Caki2 (cell line): ENCODE results near the gene RFC3. TPM values are rescaled to one million over a fixed set of nuclear protein-coding genes. Genes with fewer than 3 reads are reported as not detected.

Source experiments
- DNase-seq: peaks from one replicate; pipeline ENCODE4 v3.0.0-alpha.2; 2015; ENCODE audit warnings: low read depth
- in situ Hi-C: cut with HindIII; loops from 2 replicates; pipeline ENCODE4 v1.10.0; 2016; ENCODE audit warnings: low sequenced_read_pairs, low pct_unique_long_range_greater_than_20kb, mixed read lengths
- total RNA-seq: library from RNA; depleted of rRNA; stranded (reverse); fragments of >200 nt; shearing (Covaris generic); gene quantifications from 2 replicates; pipeline ENCODE4 v1.2.3, GENCODE V29; 2014; ENCODE audit warnings: low replicate concordance

RFC3 gene
- total RNA-seq, 1 experiment from 2014 or later = 19.0 TPM

DNA sequence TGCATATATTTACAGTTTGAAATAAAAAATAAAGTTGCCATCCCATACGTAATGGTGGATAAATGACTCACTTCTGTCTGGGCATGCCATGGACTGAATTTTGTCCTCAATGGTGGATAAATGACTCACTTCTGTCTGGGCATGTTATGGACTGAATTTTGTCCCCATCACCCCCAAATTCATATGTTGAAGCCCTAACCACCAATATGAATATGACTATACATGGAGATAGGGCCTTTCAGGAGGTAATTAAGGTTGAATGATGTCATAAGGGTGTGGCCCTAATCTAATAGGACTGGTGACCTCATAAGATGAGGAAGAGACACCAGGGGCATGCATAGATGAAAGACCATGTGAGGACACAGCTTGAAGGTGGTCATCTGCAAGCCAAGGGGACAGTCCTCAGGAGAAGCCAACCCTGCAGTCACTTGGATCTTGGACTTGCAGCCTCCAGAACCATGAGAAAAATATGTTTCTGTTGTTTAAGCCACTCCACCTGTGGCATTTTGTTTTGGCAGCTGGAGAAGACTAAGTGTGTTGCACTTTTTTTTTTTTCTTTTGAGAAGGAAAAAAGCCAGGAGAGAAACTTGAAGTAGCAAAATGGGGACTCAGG is 41.8 kb downstream of the RFC3 start:
- no peak for DNase-seq
- in situ Hi-C loops = no loop called here

DNA sequence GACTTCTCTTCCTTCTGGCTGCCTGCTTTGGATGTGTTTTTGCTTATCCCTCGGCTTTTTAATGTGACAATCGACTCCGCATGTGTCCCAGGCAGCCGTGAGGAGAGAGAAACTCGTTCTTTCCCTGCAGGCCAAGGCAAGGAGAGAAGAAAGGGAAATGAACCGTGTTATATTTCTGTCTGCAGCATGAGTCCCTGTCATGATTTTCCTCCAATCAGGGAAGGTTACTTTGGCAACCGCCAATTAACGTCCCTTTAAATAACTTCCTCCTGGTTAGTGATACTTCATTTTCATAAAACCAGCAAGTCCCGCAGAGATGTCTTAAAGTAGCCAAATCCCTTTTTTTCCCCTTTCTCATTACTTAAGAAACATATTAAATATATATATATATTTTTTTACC is 42.6 kb downstream of the RFC3 start:
- DNase-seq = no peak
- in situ Hi-C loops = no loop called here

DNA sequence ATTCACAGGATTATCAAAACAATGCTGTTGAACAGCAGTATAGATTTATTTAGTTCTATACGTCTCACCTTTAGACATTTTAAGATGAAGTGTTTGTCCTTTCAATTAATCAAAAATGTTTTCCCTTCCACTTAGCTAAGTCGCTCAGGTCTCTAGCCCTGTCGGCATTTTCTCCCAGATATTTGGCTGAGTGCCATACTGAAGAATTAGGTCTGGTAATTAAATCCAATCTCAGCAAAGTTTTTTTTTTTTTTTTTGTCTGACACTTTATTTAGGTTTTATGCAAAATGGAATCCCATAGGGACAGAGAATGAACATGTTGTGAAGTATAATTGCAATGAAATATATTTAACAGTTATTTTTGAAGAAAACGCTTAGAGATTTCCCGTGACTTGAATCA is 44.1 kb downstream of the RFC3 start:
- no peak for DNase-seq
- in situ Hi-C loops = no loop called here

DNA sequence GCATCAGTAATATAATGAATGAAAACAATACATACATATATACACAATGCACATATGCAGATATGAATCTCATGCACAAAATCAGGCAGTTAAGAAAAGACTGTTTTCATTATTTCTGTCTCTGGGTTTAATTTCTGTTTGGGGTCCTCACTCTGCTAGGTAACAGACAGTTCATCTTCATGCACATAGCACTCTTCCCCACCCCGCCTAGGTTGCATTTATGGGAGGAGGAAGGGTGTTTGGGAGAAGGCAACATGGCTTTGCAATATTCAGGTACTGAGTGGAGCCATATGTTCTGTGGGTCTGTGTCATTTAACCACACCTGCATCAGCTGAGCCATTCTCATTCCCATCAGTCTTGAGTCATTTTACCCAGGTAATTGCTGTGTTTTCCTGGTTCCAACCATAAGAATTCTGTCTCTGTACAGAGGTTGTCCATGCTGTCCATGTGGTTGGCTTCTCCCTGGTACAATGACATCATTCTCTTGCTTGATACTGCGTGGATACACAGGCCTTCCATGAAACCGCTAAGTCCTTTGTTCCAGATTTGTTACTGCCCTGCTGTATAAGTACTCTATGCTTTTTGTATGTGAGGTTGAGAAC is 45.3 kb downstream of the RFC3 start:
- in situ Hi-C loops = no loop called here
- DNase-seq = no peak

DNA sequence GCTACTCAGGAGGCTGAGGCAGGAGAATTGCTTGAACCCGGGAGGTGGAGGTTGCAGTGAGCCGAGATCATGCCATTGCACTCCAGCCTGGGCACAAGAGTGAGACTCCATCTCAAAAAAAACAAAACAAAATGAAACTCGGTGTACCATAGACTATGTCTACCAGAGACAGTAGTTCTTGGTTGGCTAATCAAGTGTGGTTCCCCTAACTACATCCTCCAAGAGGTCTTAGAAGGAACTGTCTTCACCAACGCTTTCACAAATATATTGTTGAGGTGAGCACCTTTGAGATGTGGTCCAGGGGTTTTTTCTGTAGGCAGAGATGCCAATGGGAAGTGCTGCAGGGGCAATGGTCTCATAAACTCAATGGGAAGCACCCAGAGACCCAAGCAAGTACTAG is 48.0 kb downstream of the RFC3 start:
- DNase-seq = no peak
- in situ Hi-C loops = no loop called here

DNA sequence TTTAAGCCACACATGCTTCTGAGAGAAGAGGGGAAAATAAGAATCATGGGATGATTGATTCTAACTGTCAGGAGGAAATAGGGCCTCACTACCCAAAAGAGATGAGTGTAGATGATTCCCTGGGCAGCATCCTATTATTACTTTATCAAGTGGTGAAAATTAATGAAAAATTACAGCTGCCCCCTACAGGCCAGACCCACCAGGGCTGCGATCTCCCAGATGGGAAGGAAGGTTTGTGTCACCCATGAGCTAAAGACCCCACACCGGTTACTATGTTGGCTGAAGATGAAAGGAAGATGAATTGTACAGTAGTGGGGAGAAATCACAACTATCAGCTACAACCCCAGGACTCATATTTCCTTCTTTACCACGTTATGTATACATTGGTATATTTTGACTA is 49.5 kb downstream of the RFC3 start:
- in situ Hi-C loops = no loop called here
- DNase-seq = no peak

DNA sequence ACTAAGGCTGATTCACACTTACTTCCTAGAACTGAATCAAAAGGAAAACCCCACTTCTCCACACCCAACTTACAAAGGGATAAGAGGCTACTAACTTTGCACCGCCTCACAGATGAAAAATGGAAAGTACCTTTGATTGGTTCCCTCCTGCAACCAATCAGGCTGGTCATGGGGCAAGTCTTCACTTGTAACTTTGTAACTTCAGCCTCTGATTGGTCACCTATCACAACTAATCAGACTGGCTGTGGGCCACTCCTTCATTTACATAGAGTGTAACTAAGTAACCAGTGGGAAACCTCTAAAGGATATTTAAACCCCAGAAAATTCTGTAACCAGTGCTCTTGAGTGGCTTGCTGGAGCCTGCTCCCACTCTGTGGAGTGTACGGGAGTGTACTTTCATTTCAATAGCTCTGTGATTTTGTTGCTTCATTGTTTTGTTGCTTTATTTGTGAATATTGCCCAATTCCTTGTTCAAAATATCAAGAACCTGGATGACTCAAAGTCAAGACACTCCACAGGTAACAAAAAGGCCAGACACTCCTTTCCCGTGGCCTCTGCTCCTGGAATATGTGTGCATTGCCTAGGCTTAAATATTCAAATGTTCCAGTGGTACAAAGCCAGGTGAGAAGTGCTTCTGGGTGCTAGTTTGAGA is 50.5 kb downstream of the RFC3 start:
- in situ Hi-C loops = no loop called here
- no peak for DNase-seq

DNA sequence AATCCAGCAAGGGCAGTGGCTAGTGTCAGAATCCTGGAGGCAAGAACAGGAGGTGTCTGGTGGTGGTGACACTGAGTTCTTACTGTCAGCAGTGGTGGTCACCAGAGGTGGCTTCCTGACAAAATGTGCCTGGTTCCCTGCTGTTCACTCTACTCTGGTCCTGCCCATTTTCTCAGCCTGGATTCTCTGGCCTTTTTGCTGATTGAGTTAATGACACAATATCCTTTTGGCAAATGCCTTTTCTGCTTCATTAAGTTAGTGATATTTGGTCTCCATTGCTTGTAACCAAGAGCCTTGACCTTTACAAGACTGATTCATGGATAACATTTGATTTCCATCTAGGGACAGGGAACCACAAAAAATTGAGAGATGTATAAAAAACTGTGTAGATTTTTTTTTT is 51.1 kb downstream of the RFC3 start:
- peak; percentile 31 for DNase-seq
- in situ Hi-C loops = no loop called here

DNA sequence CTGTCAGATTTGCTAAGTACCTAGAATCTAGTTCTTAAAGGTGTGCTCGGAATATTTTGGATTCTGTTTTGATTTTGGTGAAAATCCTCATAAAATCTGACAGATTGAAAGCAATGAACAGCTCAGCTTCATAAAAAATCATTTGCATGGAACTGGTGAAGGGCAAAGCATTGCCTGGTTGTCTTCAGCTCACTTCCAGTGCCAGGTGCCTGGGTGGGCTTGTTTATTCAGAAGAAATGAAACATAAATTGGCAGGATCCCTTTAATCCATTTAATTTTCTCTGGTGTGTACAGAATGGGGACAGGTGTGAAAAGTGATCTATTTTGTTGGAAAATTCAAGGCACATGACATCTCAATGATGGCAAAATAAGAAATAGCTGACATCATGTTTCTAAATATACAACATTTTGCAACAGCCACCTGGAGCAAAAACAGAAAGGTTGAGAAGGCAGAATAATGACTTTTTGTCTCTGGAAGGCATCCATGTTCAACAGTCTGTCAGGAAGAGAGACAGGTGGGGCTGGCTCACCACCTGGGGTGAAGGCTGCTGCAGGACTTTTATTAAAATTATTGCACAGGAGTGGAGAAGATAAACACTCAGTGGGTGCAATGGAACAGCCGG is 52.2 kb downstream of the RFC3 start:
- in situ Hi-C loops = no loop called here

DNA sequence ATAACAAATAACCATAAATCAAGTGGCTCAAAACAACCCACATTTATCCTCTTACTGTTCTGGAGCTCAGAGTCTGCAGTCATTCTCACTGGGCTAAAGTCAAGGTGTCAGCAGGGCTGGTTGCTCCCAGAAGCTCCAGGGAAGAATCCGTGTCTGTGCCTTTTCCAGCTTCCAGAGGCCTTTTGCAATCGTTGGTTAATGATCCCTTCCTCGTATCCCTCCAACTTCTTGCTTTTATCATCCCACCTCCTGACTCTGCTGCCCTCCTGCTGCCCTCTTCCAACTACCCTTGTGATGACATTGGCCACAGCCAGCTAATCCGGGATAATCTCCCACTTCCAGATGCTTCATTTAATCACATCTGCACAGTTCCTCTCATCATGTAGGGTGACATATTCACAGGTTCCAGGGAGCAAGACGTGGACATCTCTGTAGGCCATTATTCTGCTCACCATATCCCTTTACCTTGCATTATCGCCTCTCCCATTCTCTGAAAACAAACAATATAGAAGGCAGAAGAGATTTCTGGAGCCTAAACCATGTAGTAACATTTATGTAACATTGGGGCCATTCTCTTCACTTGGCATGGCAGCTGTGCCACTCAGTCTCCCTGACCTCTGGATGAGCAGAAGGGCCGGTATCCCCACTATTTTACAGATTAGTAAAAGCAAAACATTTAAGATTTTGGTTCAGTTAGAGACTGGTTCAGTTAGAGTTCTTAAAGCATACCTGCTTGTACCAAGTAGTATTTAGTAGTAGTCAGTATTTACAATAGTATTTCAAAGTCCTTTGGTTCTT is 53.5 kb downstream of the RFC3 start:
- in situ Hi-C loops = no loop called here
- no peak for DNase-seq

More for the DNA sequence above, 52.2 kb downstream of the RFC3 start:
- no peak for DNase-seq

DNA sequence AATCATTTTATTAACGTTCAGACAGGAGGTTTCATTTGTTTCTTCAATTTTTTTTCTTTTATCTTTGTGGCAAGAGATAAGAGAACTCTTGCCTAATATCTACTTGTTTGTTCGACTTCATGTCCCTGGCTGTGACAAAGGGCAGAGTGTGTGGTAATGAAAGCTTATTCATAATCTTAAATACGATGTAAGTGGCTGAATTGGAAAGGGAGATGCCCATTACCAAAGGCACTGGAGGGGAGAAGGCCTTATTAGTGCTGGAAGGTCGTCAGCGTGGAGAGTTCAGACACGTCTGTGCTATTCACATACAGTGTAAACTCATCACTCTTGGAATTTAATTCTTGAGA is 54.0 kb downstream of the RFC3 start:
- in situ Hi-C loops = no loop called here
- DNase-seq = no peak

DNA sequence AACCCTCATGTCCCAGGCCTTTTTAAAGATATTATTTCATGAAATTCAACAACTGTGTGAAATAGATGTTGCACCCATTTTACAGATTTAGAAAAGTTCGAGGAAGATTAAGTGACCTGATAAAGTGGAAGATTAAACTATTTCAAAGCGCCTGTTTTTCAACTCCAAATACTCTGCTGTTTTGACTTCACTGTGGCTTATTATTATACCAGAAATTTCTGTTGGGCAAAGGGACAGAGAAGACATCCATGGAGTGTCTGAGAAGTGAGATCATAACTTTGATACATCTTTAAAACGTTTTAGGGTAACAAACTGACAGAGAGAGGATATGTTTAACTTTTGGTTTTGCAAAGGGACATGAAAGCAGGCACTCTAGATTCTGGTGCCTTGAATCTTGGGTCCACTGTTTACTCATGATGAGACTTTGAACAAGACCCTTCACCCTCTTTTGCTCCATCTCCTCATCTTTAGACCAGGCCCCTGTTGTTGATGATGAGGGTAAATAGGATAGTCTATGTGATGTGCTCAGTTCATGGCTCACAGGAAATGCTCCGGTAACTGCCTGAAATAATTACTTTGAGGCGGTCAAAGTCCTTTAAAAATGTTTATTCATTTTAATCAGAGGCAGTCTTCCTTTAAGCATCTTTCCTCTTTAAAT is 55.4 kb downstream of the RFC3 start:
- DNase-seq = no peak
- in situ Hi-C loops = no loop called here

DNA sequence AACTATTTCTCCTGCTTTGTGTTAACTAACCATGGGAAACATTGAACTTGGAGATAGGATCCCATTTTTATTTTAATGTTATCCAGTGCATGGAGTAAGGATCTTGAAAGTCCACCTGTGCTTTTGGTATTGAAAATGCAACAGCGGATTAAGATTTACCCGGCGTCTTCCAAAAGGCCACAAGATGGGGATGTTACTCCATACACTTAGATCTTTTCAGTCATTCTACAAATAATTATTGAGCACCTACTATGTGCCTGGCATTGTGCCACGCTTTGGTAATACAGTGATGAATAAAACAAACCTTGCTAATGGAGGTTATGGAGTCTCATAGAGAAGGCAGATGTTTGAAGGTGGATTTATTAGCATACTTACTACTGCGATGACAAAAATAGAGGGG is 56.9 kb downstream of the RFC3 start:
- DNase-seq = no peak
- in situ Hi-C loops = no loop called here

DNA sequence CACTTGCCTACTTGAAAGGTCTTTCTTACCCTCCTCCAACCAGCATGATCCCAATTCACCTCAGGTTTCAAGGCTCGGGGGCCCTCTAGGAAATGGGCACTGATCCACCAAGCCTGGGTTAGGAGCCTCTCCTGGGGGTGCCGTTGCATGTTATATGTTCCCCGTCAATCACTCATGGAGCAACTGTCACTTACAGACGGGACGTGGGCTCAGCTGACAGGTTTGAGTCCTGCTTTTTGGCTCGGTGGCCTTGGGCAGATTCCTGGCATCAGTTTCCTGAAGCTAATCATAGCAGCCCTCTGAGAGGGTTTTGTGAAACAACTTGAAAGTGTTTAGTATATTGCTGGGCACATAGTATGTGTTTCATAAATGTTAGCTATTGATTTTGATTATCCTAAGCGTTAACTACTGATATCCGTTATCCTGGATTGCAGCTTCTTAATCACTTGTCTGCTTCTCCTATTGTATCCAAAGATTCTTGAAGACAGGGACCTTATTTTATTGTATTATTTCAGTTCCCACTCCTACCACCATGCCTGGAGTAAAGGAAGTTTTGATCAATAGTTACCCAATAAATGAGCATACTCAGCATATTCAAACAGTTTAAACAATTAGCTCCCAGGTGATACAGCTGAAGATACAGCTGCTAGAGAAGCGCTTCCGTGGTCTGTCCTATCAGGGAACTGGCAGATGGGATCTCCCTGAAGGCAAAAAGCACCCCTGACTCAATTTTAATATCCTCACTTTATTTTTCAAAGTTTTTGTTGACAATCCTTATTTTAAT is 57.9 kb downstream of the RFC3 start:
- in situ Hi-C loops = no loop called here
- DNase-seq = no peak

DNA sequence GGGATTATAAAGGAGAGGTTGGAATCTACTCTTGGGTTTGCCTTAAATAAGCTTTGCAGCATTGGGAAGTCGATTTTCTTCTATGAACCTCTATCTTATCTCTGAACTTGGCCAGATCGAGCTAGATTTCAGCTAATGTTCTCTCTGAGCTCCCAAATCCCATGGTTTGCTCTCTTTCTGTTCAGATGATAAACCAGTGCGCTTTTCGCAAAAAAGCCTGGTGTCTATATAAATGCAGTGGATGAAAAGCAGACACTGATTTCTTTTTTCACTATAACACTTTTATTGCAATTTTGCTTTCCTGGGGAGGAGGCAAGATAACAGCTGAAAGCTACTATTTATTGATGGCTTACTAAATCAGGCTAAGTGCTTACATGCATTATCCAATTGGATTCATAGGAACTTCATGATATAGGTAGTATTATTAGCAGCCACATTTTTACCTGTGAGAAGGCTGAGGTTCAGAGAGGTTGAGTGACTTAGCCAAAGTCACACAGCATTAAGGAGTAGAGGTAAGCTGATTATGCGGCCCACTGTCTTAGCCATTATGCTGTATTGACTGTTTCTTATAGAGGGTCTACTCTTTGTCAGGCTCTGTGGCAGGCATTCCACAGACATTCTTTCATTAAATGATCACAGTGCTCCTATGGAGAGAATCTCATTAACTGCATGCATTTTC is 58.9 kb downstream of the RFC3 start:
- no peak for DNase-seq
- in situ Hi-C loops = no loop called here

DNA sequence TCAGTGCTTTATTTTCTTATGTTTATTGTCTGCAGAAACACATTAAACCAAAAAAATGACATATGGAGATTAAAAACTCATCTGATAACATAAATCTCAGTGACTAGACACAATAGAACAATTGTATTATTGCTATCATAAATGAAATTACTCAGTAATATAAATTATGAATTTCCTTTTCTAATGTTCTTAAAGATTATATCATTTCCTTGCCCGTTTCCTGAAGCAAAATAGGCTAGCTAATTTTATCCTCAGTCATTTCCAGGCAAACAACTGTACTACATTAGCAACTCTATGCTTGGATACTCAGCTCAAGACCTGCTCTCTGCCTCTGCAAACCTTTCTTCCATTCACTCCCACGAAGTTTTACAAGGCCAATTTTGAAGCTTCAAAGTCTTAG is 61.2 kb downstream of the RFC3 start:
- in situ Hi-C loops = no loop called here
- DNase-seq = no peak

DNA sequence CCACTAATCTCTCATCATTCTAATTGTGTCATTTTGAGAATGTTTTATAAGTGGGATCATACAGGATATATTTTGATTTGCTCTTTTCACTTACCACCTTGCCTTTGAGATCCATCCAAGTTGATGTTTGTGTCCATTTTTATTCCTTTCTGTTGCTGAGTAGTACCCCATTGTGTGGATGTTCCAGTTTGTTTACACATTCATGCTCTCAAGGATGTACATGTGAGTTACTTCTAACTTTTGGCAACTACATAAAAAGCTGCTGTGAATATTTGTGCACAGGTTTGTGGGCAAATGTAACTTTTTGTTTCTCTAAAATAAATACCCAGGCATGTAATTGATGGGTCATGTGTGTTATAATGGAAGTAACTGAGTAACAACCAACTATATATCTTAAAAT is 64.9 kb downstream of the RFC3 start:
- no peak for DNase-seq
- in situ Hi-C loops = no loop called here
